ENCODE data around the gene SHC4. TPM values are rescaled to one million over a fixed set of nuclear protein-coding genes. Genes with fewer than 3 reads are reported as not detected.

SHC4 gene
- total RNA-seq, 2 experiments from 2014 or later = 3.0 to 9.8 TPM

- ATAC-seq = no peak
- peaks cover 27% of the 10 kb centered on the region for H3K27me3 Mint-ChIP-seq
- no peaks in the 10 kb centered on the region for H3K4me1 Mint-ChIP-seq
- H3K9me3 Mint-ChIP-seq (ENCODE audit: low read depth) = peaks cover 2% of the 10 kb centered on the region
- H3K4me3 Mint-ChIP-seq = no peak overlapping the region
- peaks cover 3% of the 10 kb centered on the region for H3K36me3 Mint-ChIP-seq
- no peak overlapping the region for H3K27ac Mint-ChIP-seq
- CTCF ChIA-PET = no interaction called here
- no peak for DNase-seq
Measured at GRCh38 chr15:48832648-48833047, 131.1 kb downstream of the SHC4 start.

DNA sequence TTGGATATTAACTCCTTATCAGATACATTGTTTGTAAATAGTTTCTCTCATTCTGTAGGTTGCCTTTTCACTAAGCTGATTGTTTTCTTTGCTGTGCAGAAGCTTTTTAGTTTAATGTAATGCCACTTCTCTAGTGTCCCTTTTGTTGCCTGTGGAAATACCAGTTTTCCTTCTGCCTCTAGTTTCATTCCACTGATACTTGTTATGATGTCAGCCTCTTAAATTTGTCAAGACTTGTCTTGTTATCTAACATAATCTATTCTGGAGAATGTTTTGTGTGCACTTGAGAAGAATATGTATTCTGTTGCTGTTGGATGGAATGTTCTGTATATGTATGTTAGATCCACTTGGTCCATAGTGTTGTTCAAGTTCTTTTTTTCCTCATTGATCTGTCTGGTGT lies 134.8 kb downstream of the SHC4 start:
- CTCF ChIA-PET = no interaction called here
- DNase-seq (no peak), ATAC-seq (no peak)
- Mint-ChIP-seq H3K9me3 (ENCODE audit: low read depth) (peaks cover 2% of the 10 kb centered on the region), H3K36me3 (peaks cover 3% of the 10 kb centered on the region), H3K27me3 (peaks cover 24% of the 10 kb centered on the region), H3K4me3 (no peak overlapping the region), H3K4me1 (no peaks in the 10 kb centered on the region), H3K27ac (no peak overlapping the region)

DNA sequence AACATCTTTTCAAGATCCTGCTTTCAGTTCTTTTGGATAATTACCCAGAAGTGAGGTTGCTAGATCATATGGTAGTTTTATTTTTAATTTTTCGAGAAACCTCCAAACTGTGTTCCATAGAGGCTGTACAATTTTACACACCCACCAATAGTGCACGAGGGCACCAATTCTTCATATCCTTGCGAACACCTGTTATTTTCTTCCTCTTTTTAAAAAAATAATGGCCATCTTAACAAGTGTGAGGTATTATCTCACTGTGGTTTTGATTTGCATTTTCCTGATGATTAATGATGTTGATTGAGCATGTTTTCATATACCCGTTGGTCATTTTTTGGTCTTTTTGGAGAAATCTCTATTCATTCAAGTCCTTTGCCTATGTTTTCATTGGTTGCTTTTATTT lies 135.2 kb downstream of the SHC4 start:
- H3K4me1 Mint-ChIP-seq = no peaks in the 10 kb centered on the region
- no peak overlapping the region for H3K4me3 Mint-ChIP-seq
- no peak overlapping the region for H3K27ac Mint-ChIP-seq
- ATAC-seq (no peak), DNase-seq (no peak)
- peaks cover 2% of the 10 kb centered on the region for H3K9me3 Mint-ChIP-seq (ENCODE audit: low read depth)
- CTCF ChIA-PET = no interaction called here
- peaks cover 3% of the 10 kb centered on the region for H3K36me3 Mint-ChIP-seq
- H3K27me3 Mint-ChIP-seq = peaks cover 25% of the 10 kb centered on the region

- no peaks in the 10 kb centered on the region for H3K4me1 Mint-ChIP-seq
- H3K4me3 Mint-ChIP-seq = no peak overlapping the region
- ATAC-seq (no peak), DNase-seq (no peak)
- no peak overlapping the region for H3K27ac Mint-ChIP-seq
- CTCF ChIA-PET = no interaction called here
- peaks cover 19% of the 10 kb centered on the region for H3K27me3 Mint-ChIP-seq
- peaks cover 3% of the 10 kb centered on the region for H3K36me3 Mint-ChIP-seq
- H3K9me3 Mint-ChIP-seq (ENCODE audit: low read depth) = no peaks in the 10 kb centered on the region
Measured at GRCh38 chr15:48825075-48825474, 138.6 kb downstream of the SHC4 start.

DNA sequence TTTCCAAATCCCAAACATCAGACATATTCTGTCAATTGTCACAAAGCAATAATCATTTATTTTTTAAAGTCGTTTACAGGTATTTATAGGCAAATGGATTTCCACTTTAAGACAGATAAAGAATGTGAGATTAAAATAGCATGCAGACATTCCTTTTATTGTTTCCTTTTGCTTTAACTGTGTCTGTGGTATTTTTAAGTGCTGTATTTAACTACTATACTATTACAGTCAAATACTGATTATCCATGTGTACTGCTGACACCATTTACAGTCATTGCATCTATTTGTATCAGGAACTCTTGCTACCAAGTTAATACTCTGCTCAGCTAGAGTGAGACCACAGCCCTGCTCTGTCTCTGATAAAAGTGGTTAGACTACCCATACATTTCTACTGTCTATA lies 140.0 kb downstream of the SHC4 start:
- no peak for ATAC-seq
- CTCF ChIA-PET = no interaction called here

DNA sequence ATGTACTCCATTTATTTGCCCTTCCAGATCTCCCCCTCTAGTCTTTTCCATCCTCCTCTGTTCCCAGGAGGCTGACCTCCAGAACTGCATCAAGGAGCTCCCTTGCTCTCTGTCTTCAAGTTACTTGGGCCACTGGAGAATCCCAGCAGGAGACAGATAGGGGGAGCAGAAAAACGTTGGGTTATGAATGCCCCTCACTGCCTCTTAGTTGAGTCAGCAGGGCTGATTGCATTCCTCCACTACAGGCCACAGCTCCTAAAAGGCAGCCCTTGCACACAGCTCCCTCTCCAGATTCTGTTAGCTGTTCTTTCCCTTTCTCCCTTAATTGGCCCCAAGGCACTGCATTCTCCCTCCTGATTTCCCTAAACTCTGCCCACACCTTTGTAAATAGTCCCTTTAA lies 140.5 kb downstream of the SHC4 start:
- no peaks in the 10 kb centered on the region for H3K4me1 Mint-ChIP-seq
- peaks cover 3% of the 10 kb centered on the region for H3K36me3 Mint-ChIP-seq
- H3K4me3 Mint-ChIP-seq = no peak overlapping the region
- DNase-seq (no peak), ATAC-seq (no peak)
- no peaks in the 10 kb centered on the region for H3K9me3 Mint-ChIP-seq (ENCODE audit: low read depth)
- CTCF ChIA-PET = no interaction called here
- H3K27ac Mint-ChIP-seq = no peak overlapping the region
- H3K27me3 Mint-ChIP-seq = peaks cover 20% of the 10 kb centered on the region

More for the DNA sequence above, 140.0 kb downstream of the SHC4 start:
- Mint-ChIP-seq H3K4me1 (no peaks in the 10 kb centered on the region), H3K27me3 (peaks cover 19% of the 10 kb centered on the region), H3K9me3 (ENCODE audit: low read depth) (no peaks in the 10 kb centered on the region), H3K36me3 (peaks cover 3% of the 10 kb centered on the region), H3K4me3 (no peak overlapping the region), H3K27ac (no peak overlapping the region)
- DNase-seq = no peak

DNA sequence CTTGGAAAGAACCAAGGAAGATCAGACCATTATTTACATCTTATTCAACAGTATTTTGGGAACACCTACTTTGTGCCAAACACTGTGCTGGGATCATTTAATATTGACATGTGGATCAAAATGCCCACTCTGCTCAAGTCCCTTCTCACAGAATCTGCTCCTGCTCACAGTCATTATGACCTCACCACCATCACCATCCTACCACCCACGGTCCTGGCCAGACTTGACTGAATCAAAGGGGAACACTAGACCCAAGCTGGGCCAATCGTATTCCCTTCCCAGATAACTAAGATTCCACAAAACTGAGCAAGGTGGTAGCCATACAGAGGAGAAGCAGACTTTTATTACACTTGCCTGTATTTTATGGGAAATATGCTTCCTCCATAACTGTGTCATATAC lies 149.4 kb downstream of the SHC4 start:
- DNase-seq (no peak), ATAC-seq (no peak)
- CTCF ChIA-PET = interaction anchor here (1.1 kb wide), 1 partner anchor 63 kb away, joined by 3 read pairs; the partner anchor contains the start of gene EID1
- no peak overlapping the region for H3K27ac Mint-ChIP-seq
- H3K36me3 Mint-ChIP-seq = no peaks in the 10 kb centered on the region
- H3K9me3 Mint-ChIP-seq (ENCODE audit: low read depth) = no peaks in the 10 kb centered on the region
- H3K27me3 Mint-ChIP-seq = peaks cover 23% of the 10 kb centered on the region
- peaks cover 14% of the 10 kb centered on the region for H3K4me1 Mint-ChIP-seq
- no peak overlapping the region for H3K4me3 Mint-ChIP-seq

- Mint-ChIP-seq H3K4me1 (peaks cover 26% of the 10 kb centered on the region), H3K27ac (peak overlapping the region; percentile 2), H3K9me3 (ENCODE audit: low read depth) (no peaks in the 10 kb centered on the region), H3K27me3 (peaks cover 14% of the 10 kb centered on the region), H3K4me3 (peak overlapping the region; percentile 81), H3K36me3 (peaks cover 3% of the 10 kb centered on the region)
- no peak for ATAC-seq
- no peak for DNase-seq
- CTCF ChIA-PET = interaction anchor here (0.6 to 2.7 kb wide), 11 partner anchors 10 to 452 kb away, joined by 3 to 7 read pairs (median 4); partner anchors contain the start of genes GALK2 and SHC4
Measured at GRCh38 chr15:48811325-48811958, 152.3 kb downstream of the SHC4 start.

DNA sequence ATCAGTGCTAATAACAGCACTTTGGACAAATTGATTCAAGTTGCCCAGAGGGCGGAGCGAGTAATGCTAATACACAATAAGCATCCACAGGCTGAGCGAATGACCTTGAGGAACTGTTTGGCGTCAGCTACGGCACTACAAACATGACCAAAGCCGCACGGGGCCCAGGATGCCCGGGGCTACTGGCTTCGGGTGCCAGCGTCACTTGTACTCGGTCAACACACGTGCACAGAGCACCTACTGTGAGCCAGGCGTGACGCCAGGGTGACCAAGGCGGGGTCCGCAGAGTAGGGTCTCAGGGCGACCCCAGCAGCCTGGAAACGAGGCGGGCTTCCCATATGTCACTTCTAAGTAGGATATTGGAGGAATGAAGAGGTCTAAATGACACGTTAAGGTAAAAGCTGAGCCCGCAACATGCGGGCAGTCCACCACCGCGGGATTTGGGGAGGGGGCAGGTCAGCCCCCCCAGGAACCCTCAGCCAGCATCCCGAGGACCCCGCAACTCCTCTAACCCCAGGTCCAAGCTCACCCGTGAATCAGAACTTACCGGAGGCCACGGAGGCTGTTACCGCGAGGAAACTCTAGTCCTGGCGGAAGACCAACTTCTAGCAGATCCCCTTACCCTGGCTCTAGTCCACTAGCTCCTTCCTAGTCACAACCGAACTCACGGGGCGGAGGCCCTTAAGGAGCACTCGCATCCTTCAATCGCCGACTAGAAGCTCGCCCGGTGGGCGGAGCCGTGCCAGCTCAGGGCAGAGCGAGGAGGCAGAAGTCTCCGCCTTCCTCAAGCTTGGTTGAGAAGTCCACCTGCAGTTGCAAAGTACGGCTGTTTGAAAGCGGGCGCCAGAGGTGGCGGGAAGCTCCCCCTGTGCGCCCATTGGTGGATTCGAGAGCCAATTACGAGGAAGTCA lies 153.1 kb downstream of the SHC4 start, which contains the start of gene CEP152:
Gene CEP152, minus strand, starts transcription at position 656 of the 911 bp plus-strand sequence. CDS start 5,420 bp downstream, outside the sequence.
- peak within 1 kb of the TSS; percentile 81 for H3K4me3 Mint-ChIP-seq
- H3K4me1 Mint-ChIP-seq = peaks cover 31% of the 10 kb centered on the region
- H3K9me3 Mint-ChIP-seq (ENCODE audit: low read depth) = no peaks in the 10 kb centered on the region
- peak; percentile 98 for ATAC-seq
- peaks cover 14% of the 10 kb centered on the region for H3K27me3 Mint-ChIP-seq
- CTCF ChIA-PET = interaction anchor here (0.6 to 2.7 kb wide), 13 partner anchors 9 to 478 kb away, joined by 3 to 7 read pairs (median 4); partner anchors contain the start of genes GALK2 and SHC4
- H3K36me3 Mint-ChIP-seq = peaks cover 5% of the 10 kb centered on the region
- H3K27ac Mint-ChIP-seq = peak within 1 kb of the TSS; percentile 97
- DNase-seq = peak; percentile 100

- ATAC-seq (no peak), DNase-seq (no peak)
- Mint-ChIP-seq H3K36me3 (peaks cover 28% of the 10 kb centered on the region), H3K4me3 (no peak overlapping the region), H3K27ac (no peak overlapping the region), H3K9me3 (ENCODE audit: low read depth) (no peaks in the 10 kb centered on the region), H3K27me3 (no peaks in the 10 kb centered on the region), H3K4me1 (peaks cover 55% of the 10 kb centered on the region)
- CTCF ChIA-PET = interaction anchor here (0.7 to 1.9 kb wide), 3 partner anchors 20 to 170 kb away, joined by 3 to 7 read pairs (median 3); no protein-coding TSS in a partner anchor
Measured at GRCh38 chr15:48806151-48806550, 157.6 kb downstream of the SHC4 start.

GRCh38 chr15:48805591-48805990 lies 158.1 kb downstream of the SHC4 start:
- Mint-ChIP-seq H3K4me1 (peaks cover 55% of the 10 kb centered on the region), H3K27me3 (no peaks in the 10 kb centered on the region), H3K27ac (no peak overlapping the region), H3K4me3 (no peak overlapping the region), H3K36me3 (peaks cover 28% of the 10 kb centered on the region), H3K9me3 (ENCODE audit: low read depth) (no peaks in the 10 kb centered on the region)
- DNase-seq = no peak
- no peak for ATAC-seq
- CTCF ChIA-PET = interaction anchor here (1.1 to 1.9 kb wide), 2 partner anchors 19 to 56 kb away, joined by 3 to 7 read pairs; no protein-coding TSS in a partner anchor

GRCh38 chr15:48803877-48804276 lies 159.8 kb downstream of the SHC4 start:
- DNase-seq = no peak
- Mint-ChIP-seq H3K4me3 (no peak overlapping the region), H3K36me3 (peaks cover 31% of the 10 kb centered on the region), H3K27me3 (no peaks in the 10 kb centered on the region), H3K4me1 (peaks cover 47% of the 10 kb centered on the region), H3K9me3 (ENCODE audit: low read depth) (no peaks in the 10 kb centered on the region), H3K27ac (no peak overlapping the region)
- CTCF ChIA-PET = no interaction called here
- ATAC-seq = no peak

GRCh38 chr15:48802867-48803266 lies 160.9 kb downstream of the SHC4 start:
- Mint-ChIP-seq H3K4me1 (peaks cover 51% of the 10 kb centered on the region), H3K36me3 (peaks cover 29% of the 10 kb centered on the region), H3K27ac (no peak overlapping the region), H3K9me3 (ENCODE audit: low read depth) (no peaks in the 10 kb centered on the region), H3K4me3 (no peak overlapping the region), H3K27me3 (no peaks in the 10 kb centered on the region)
- DNase-seq = no peak
- peak; percentile 39 for ATAC-seq
- CTCF ChIA-PET = interaction anchor here (1.0 to 1.8 kb wide), 2 partner anchors 13 to 173 kb away, joined by 3 to 5 read pairs; no protein-coding TSS in a partner anchor
